Stomach (tissue), 9 donors: ENCODE measurements around the gene C20orf96. TPM values are rescaled to one million over a fixed set of nuclear protein-coding genes. Genes with fewer than 3 reads are reported as not detected.
"Not testable (repeated sequence)": the region's sequence is repeated elsewhere in the genome, so short reads cannot be mapped to it uniquely, and the experiment has no call there.

Source experiments
- DNase-seq, 2 donors: peaks; one replicate each; pipeline versions ENCODE4 v3.0.0 to v3.0.0-alpha.2; 2013 to 2019
- H3K27ac ChIP-seq, 5 donors: fragments of 200-600 bp in 4 of 5; sonication (generic) in 4 of 5; one replicate each; pipeline ENCODE4 v1.5.1; 2013 to 2019; ENCODE audit warnings: mild to moderate bottlenecking in 1 of 5, moderate library complexity in 1 of 5
- H3K27me3 ChIP-seq, 3 donors: fragments of 200-600 bp; sonication (generic); one replicate each; pipeline ENCODE4 v1.5.1; 2017 to 2019; ENCODE audit warnings: mixed run types in 1 of 3
- H3K36me3 ChIP-seq, 4 donors: fragments of 200-600 bp; sonication (generic); 1 replicate in 3 of 4; 2 replicates in 1 of 4; pipeline ENCODE4 v1.5.1; 2016 to 2019
- H3K4me1 ChIP-seq, 4 donors: fragments of 200-600 bp; sonication (generic); one replicate each; pipeline ENCODE4 v1.5.1; 2016 to 2019
- H3K4me3 ChIP-seq, 4 donors: fragments of 200-600 bp; sonication (generic) in 3 of 4; one replicate each; pipeline ENCODE4 v1.5.1; 2016 to 2019; ENCODE audit warnings: mild to moderate bottlenecking in 1 of 4
- H3K9me3 ChIP-seq, 4 donors: fragments of 200-600 bp; sonication (generic); one replicate each; pipeline ENCODE4 v1.5.1; 2016 to 2019
- EP300 ChIP-seq: sonication (generic); formaldehyde crosslinking; IDR thresholded peaks from one replicate; pipeline ENCODE4 v1.6.1; 2017; ENCODE audit warnings: antibody characterized with exemption
- POLR2A ChIP-seq, 4 donors: fragments of 450-650 bp; IDR thresholded peaks; one replicate each; pipeline ENCODE4 v1.6.1; 2016; ENCODE audit warnings: antibody characterized with exemption in 4 of 4, control low read depth in 2 of 4, mild to moderate bottlenecking in 1 of 4, moderate library complexity in 1 of 4
- POLR2AphosphoS5 ChIP-seq, 3 donors: sonication (generic); formaldehyde crosslinking; IDR thresholded peaks; one replicate each; pipeline ENCODE4 v1.6.1; 2016; ENCODE audit warnings: antibody characterized with exemption in 3 of 3
- WGBS, 5 donors: extraction: QIAGEN DNeasy Blood & Tissue Kit in 3 of 5; methylation state at CpG; one replicate each; pipeline versions ENCODE4 v1.1.5 to v1.1.7; 2013 to 2018; 5-methylcytosine and 5-hydroxymethylcytosine counted together
- intact Hi-C: fragments of 100-400 bp; cut with DNase I; formaldehyde crosslinking; loops from one replicate; pipeline ENCODE4 v1.15.1; 2023; ENCODE audit warnings: low total_unique reads
- polyA plus RNA-seq, 3 donors: library from polyadenylated mRNA; stranded (reverse); fragments of 200-250 nt; gene quantifications; one replicate each; pipeline ENCODE4 v1.2.3, GENCODE V29; 2013
- total RNA-seq, 5 donors: library from RNA; depleted of rRNA; stranded (reverse); fragments of >200 nt; gene quantifications; one replicate each; pipeline versions ENCODE4 v1.1.0 to v1.2.3, GENCODE V29; 2014 to 2016
- TF ChIP-seq, protein P1 (sequence below), 7 experiments: fragments of 450-650 bp in 4 of 7; fragments of 200-600 bp in 3 of 7; sonication (generic) in 3 of 7; IDR thresholded peaks; one replicate each; pipeline ENCODE4 v1.5.1; 2016 to 2019; ENCODE audit warnings: antibody characterized with exemption in 7 of 7, control low read depth in 2 of 7, mild to moderate bottlenecking in 1 of 7
- donor health status: healthy with polysubstance abuse.
- donor health status: Bipolar disorder and iron deficiency.
- donor health status: healthy.

Gene C20orf96
- total and polyA plus RNA-seq, 8 donors, result 3.1 to 23.9 (median 5.1) TPM

- WGBS, 5 donors, result 46 to 80% (median 56%) methylated on average over 2 of the region's 2 CpGs
- intact Hi-C loops, result no loop called here
- H3K27ac ChIP-seq, result no peak overlapping the region
- no peaks in the 10 kb centered on the region for H3K9me3 ChIP-seq
- DNase-seq, result no peak
- H3K4me1 ChIP-seq, result no peaks in the 10 kb centered on the region
- H3K4me3 ChIP-seq, result no peak overlapping the region
- peaks cover 0 to 13% (median 0%) of the 10 kb centered on the region in 3 donors for H3K27me3 ChIP-seq
- TF ChIP-seq POLR2AphosphoS5 (IDR thresholded peaks at IDR 0.05), result no peak
- TF ChIP-seq POLR2A (IDR thresholded peaks at IDR 0.05), result no peak
- TF ChIP-seq, protein P1, sequence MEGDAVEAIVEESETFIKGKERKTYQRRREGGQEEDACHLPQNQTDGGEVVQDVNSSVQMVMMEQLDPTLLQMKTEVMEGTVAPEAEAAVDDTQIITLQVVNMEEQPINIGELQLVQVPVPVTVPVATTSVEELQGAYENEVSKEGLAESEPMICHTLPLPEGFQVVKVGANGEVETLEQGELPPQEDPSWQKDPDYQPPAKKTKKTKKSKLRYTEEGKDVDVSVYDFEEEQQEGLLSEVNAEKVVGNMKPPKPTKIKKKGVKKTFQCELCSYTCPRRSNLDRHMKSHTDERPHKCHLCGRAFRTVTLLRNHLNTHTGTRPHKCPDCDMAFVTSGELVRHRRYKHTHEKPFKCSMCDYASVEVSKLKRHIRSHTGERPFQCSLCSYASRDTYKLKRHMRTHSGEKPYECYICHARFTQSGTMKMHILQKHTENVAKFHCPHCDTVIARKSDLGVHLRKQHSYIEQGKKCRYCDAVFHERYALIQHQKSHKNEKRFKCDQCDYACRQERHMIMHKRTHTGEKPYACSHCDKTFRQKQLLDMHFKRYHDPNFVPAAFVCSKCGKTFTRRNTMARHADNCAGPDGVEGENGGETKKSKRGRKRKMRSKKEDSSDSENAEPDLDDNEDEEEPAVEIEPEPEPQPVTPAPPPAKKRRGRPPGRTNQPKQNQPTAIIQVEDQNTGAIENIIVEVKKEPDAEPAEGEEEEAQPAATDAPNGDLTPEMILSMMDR (IDR thresholded peaks at IDR 0.05), result no peak
- TF ChIP-seq EP300, result no peak
- H3K36me3 ChIP-seq, result no peaks in the 10 kb centered on the region
These were observed 30.6 kb downstream of the C20orf96 start for GRCh38 chr20:259981-260380.

DNA sequence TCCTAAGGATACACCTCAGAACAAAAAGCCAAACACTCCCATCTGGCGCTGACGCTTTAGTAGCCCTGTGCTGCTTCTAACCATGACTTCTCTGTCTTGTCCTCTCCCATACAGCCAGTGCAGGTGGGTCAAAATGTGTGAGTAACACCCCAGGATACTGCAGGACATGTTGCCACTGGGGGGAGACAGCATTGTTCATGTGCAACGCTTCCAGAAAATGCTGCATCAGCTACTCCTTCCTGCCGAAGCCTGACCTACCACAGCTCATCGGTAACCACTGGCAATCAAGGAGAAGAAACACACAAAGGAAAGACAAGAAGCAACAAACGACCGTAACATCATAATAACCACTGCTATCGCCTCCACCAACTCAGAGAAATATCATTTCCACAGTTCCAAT lies 31.6 kb downstream of the C20orf96 start:
- peak in 1 of 2 donors; percentile 34 for DNase-seq
- intact Hi-C loops, result no loop called here

GRCh38 chr20:258269-258858 lies 32.2 kb downstream of the C20orf96 start:
- Histone ChIP-seq H3K27me3 (peaks cover 0 to 6% (median 0%) of the 10 kb centered on the region in 3 donors), H3K9me3 (no peaks in the 10 kb centered on the region), H3K4me3 (no peak overlapping the region), H3K36me3 (no peaks in the 10 kb centered on the region), H3K27ac (no peak overlapping the region), H3K4me1 (no peaks in the 10 kb centered on the region)
- TF ChIP-seq EP300 (no peak), POLR2A (IDR thresholded peaks at IDR 0.05) (no peak), POLR2AphosphoS5 (IDR thresholded peaks at IDR 0.05) (no peak)
- TF ChIP-seq, protein P1 (IDR thresholded peaks at IDR 0.05), result no peak
- intact Hi-C loops, result no loop called here
- 48 to 64% (median 61%) methylated on average over 4 of the region's 4 CpGs for WGBS, 5 donors
- DNase-seq, result no peak

More for the DNA sequence above, 31.6 kb downstream of the C20orf96 start:
- no peaks in the 10 kb centered on the region for H3K36me3 ChIP-seq
- 42 to 55% (median 48%) methylated on average over 8 of the region's 8 CpGs for WGBS, 5 donors
- H3K4me1 ChIP-seq, result no peaks in the 10 kb centered on the region
- no peak overlapping the region for H3K4me3 ChIP-seq
- TF ChIP-seq POLR2A (IDR thresholded peaks at IDR 0.05) (no peak), EP300 (no peak), POLR2AphosphoS5 (IDR thresholded peaks at IDR 0.05) (no peak)
- TF ChIP-seq, protein P1 (IDR thresholded peaks at IDR 0.05), result no peak
- peaks cover 0 to 12% (median 0%) of the 10 kb centered on the region in 3 donors for H3K27me3 ChIP-seq
- no peak overlapping the region for H3K27ac ChIP-seq
- no peaks in the 10 kb centered on the region for H3K9me3 ChIP-seq

DNA sequence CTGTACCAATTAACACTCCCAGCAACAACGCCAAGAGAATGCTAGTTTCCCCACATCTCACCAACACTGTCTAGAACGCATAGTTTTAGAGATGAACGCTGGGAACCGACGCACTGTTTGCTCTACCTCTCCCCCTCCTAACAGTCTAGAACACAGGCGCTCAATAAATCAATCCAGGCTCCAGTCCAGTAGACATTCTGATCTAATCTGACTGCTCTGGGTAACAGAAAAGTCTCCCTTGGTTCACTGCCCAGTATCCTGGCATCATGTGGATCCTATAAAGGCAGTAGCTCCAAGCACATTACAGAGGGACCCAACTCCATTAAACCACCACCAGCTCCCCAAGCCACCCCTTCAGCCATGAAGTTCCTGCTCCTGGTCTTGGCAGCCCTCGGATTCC lies 33.1 kb downstream of the C20orf96 start, which contains the start of gene DEFB132:
Gene DEFB132, plus strand, starts transcription at position 306 of the 400 bp plus-strand sequence. Its CDS starts 55 bp downstream, at position 361.
- Histone ChIP-seq H3K9me3 (no peaks in the 10 kb centered on the region), H3K4me3 (no peak within 1 kb of the TSS), H3K36me3 (no peaks in the 10 kb centered on the region), H3K27ac (no peak within 1 kb of the TSS), H3K27me3 (peaks cover 0 to 5% (median 0%) of the 10 kb centered on the region in 3 donors), H3K4me1 (no peaks in the 10 kb centered on the region)
- TF ChIP-seq POLR2A (IDR thresholded peaks at IDR 0.05) (no peak), EP300 (no peak), POLR2AphosphoS5 (IDR thresholded peaks at IDR 0.05) (no peak)
- TF ChIP-seq, protein P1 (IDR thresholded peaks at IDR 0.05), result no peak
- WGBS, 5 donors, result 33 to 62% (median 38%) methylated on average over 7 of the region's 7 CpGs
- DNase-seq, result no peak
- intact Hi-C loops, result no loop called here

GRCh38 chr20:253447-253846 lies 37.1 kb downstream of the C20orf96 start:
- H3K4me1 ChIP-seq, intact Hi-C loops, H3K4me3 ChIP-seq, H3K27ac ChIP-seq, H3K9me3 ChIP-seq, DNase-seq, H3K36me3 ChIP-seq: not testable (repeated sequence)
- H3K27me3 ChIP-seq, result peaks cover 0 to 23% (median 0%) of the 10 kb centered on the region in 3 donors
- WGBS, 5 donors, result 22 to 41% (median 36%) methylated on average over 6 of the region's 6 CpGs
